Mucosa of descending colon (tissue), 3 donors: ENCODE data around the gene SRRM1. TPM values are rescaled to one million over a fixed set of nuclear protein-coding genes. Genes with fewer than 3 reads are reported as not detected.
A peak's percentile ranks its signal among the peaks of the same experiment; 100 is the strongest.

Experiments used
- ATAC-seq: fragments of 200-7000 bp; cut with Tn5 transposase; one replicate; pipeline ENCODE4 v1.9.1; 2020; ENCODE audit warnings: mild to moderate bottlenecking, moderate library complexity
- DNase-seq, 3 donors: peaks; one replicate each; pipeline ENCODE4 v3.0.0-alpha.2; 2020
- H3K36me3 ChIP-seq: fragments of 200-600 bp; one replicate; pipeline ENCODE4 v1.8.0; 2021; ENCODE audit warnings: low read depth, mild to moderate bottlenecking
- H3K4me1 ChIP-seq: fragments of 200-600 bp; one replicate; pipeline ENCODE4 v1.8.0; 2021; ENCODE audit warnings: low read depth, mild to moderate bottlenecking
- H3K4me3 ChIP-seq: fragments of 200-600 bp; one replicate; pipeline ENCODE4 v1.8.0; 2021; ENCODE audit warnings: mild to moderate bottlenecking
- H3K9me3 ChIP-seq: fragments of 200-600 bp; one replicate; pipeline ENCODE4 v1.8.0; 2021; ENCODE audit warnings: mild to moderate bottlenecking
- CTCF ChIP-seq: fragments of 200-600 bp; IDR thresholded peaks from one replicate; pipeline ENCODE4 v1.8.0; 2022; ENCODE audit warnings: antibody characterized with exemption, mild to moderate bottlenecking
- intact Hi-C, 2 donors: fragments of 100-400 bp; cut with DNase I in 1 of 2; cut with micrococcal nuclease in 1 of 2; formaldehyde crosslinking; loops; one replicate each; pipeline versions ENCODE4 v1.11.0 to v1.11.1; 2022; cut with DNase I, micrococcal nuclease
- total RNA-seq, 3 donors: library from RNA; stranded (reverse); fragmentation: NEBNext Ultra II Directional in 2 of 3; extraction: Animal tissue kit (Norgen Biotek cat#: 25700) in 2 of 3; gene quantifications; one replicate each; pipeline versions ENCODE4 v1.2.1 to v1.2.4, GENCODE V29; 2021 to 2023
- donor health status: DM: no; HTN: no; CAD: no; lungs with moderate emphysema.
- donor health status: DM: no; HTN: no; CAD: no.
- donor health status: DM: no; HTN: yes; CAD: no.

SRRM1 gene
- total RNA-seq, 3 donors from 2014 or later = 117 to 131 (median 120) TPM

GRCh38 chr1:24688033-24688432, 44.9 kb downstream of the SRRM1 start:
- H3K4me1 ChIP-seq = no peaks in the 10 kb centered on the region
- intact Hi-C loops = loop anchor here (2.0 kb wide), 1 partner anchor 143 kb away; no protein-coding TSS in a partner anchor
- H3K36me3 ChIP-seq = no peaks in the 10 kb centered on the region
- no peak for DNase-seq
- H3K9me3 ChIP-seq = no peaks in the 10 kb centered on the region
- H3K4me3 ChIP-seq = no peak overlapping the region
- TF ChIP-seq CTCF = no peak
- ATAC-seq = no peak

DNA sequence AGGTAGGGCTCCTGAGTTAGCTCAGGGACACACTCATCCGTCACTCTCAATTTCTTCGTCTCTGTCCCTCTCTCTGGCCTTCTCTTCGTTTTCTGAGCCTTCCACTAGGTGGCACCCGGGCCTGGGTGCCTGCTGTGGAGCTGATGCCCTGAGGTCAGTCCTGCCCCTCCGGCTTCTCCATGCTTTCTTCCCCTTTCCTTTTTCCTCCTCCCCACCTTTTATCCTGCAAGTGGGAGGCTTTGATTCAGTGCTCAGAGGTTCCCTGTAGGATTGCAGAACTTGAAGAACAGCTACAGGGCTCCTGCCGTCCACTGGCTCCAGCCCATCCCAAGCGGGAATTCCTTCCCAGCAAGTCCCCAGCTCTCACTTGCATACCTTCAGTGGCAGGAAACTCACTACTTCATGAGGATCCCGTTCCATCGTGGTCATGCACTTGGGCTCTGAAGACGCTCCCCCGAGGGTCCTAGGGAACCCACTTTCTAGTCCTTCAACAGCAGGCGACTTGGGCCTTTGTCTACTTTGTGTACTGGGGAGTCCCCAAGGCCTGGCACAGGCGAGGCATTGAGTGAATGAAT, 45.6 kb downstream of the SRRM1 start:
- H3K9me3 ChIP-seq = no peaks in the 10 kb centered on the region
- intact Hi-C loops = loop anchor here (2.0 kb wide), 1 partner anchor 142 kb away; no protein-coding TSS in a partner anchor
- H3K4me3 ChIP-seq = no peak overlapping the region
- DNase-seq (peak in 2 of 3 donors; percentile 76 to 85), ATAC-seq (peak; percentile 95)
- peak; percentile 55 for TF ChIP-seq CTCF
- H3K4me1 ChIP-seq = no peaks in the 10 kb centered on the region
- H3K36me3 ChIP-seq = no peaks in the 10 kb centered on the region

DNA sequence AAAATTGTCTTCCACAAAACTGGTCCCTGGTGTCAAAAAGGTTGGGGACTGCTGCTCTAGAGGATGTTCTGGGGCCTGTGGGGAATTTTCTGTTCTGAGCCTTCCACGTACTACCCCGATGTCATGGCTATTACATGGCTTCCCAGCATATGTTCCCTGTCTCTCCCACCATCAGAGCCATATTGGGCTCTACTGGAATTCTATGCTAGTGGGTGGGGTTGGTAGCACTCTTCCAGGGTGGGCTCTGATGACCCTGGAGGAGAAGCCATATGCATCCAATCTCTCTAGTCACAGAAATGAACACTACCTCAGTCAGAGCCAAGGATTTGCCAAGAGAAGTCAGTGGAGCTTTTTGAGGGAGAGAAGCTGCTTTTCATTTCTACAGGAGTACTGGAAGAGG, 47.9 kb downstream of the SRRM1 start:
- no peak overlapping the region for H3K4me3 ChIP-seq
- no peak for DNase-seq
- no peaks in the 10 kb centered on the region for H3K36me3 ChIP-seq
- no peak for TF ChIP-seq CTCF
- intact Hi-C loops = no loop called here
- H3K9me3 ChIP-seq = no peaks in the 10 kb centered on the region
- ATAC-seq = no peak
- no peaks in the 10 kb centered on the region for H3K4me1 ChIP-seq

DNA sequence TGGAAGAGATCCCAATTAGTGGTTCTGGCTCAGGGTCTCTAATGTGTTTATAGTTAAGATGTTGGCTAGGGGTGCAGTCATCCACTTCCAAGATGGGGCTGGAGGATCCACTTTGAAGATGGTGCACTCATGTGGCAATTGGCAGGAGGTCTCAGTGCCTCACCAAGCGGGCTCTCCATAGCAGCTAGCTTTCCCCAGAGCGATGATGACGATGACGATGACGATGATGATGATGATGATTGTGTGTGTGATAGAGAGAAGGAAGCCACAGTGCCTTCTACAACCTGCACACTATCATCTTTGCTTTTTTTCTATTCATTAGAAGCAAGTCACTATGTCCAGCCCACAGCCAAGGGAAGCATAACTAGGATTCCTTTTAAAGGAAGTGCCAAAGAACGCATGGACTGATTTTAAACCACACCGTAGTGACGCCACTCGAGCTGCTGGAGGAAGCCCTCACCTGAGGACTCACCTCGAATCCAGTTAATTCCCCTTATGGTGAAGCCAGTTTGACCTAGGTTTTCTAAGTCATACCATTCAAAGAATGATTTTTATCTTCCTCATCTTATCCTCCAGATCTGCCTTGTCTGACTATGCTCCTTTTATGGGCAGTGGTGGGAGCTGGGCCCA, 49.4 kb downstream of the SRRM1 start:
- no peaks in the 10 kb centered on the region for H3K4me1 ChIP-seq
- TF ChIP-seq CTCF = no peak
- intact Hi-C loops = no loop called here
- H3K4me3 ChIP-seq = no peak overlapping the region
- no peaks in the 10 kb centered on the region for H3K9me3 ChIP-seq
- H3K36me3 ChIP-seq = no peaks in the 10 kb centered on the region
- ATAC-seq (no peak), DNase-seq (no peak)

DNA sequence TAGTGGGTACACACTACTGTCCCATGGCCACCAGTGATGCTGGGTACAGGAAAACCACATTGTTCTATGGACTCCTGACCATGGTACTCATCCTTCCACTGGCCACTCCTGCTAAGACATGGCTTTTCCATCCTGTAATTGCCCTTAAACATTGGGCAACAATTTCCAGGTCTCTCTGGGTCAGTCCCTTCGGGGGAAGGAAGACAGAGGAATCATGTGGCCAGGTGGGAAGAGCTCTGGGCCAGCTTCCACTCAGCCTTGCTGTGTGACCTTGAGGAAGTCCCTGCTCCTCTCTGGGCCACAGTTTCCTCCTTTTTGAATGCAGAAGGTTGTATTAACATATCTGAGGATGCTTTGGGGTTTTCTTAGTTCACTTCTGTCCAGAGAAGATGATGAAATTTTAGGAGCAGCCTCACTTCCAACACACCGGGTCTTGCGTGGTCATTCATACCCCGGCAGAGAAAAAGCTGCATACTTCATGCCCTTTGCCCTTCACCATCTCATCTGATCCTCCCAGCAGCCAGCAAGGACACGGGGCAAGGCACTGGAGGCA, 50.8 kb downstream of the SRRM1 start:
- intact Hi-C loops = no loop called here
- Histone ChIP-seq H3K4me1 (no peaks in the 10 kb centered on the region), H3K4me3 (no peak overlapping the region), H3K36me3 (no peaks in the 10 kb centered on the region), H3K9me3 (no peaks in the 10 kb centered on the region)
- TF ChIP-seq CTCF = no peak
- ATAC-seq (no peak), DNase-seq (no peak)
